A549 (cell line): Measurements from ENCODE around the gene SPATA6L. TPM values are rescaled to one million over a fixed set of nuclear protein-coding genes. Genes with fewer than 3 reads are reported as not detected.

ENCODE experiments used
- ATAC-seq, 2 experiments: fragments of 200-7000 bp in 1 of 2; fragments of >200 bp in 1 of 2; cut with Nextera tagmentation in 1 of 2; cut with Tn5 transposase in 1 of 2; 3 replicates each; pipeline versions ENCODE4 v1.8.0 to v1.9.1; 2018 to 2020; ENCODE audit warnings: mild to moderate bottlenecking in 1 of 2, moderate library complexity in 1 of 2
- CTCF ChIA-PET: fragments of 300-600 bp; sonication (Branson Sonifier 250); formaldehyde crosslinking; extraction: SDS; loops from one replicate; lab custom pipeline; 2021; ENCODE audit warnings: antibody characterized with exemption, inconsistent platforms; lab: Yijun Ruan, JAX
- POLR2A ChIA-PET: fragments of 350-600 bp; formaldehyde crosslinking; extraction: SDS; loops from one replicate; lab custom pipeline; 2021; ENCODE audit warnings: antibody characterized with exemption, inconsistent platforms; lab: Yijun Ruan, JAX
- DNase-seq, 2 experiments: peaks; one replicate each; pipeline versions ENCODE4 v3.0.0 to v3.0.0-alpha.2; 2011 to 2016; ENCODE audit warnings: low read depth in 1 of 2, low spot score in 1 of 2
- FAIRE-seq: peaks from 2 replicates; lab custom pipeline; 2011; peaks lifted over from hg19 to GRCh38; lab: Jason Lieb, UNC
- H3K27ac ChIP-seq, 2 experiments: fragments of >200 bp; sonication (Bioruptor Twin); formaldehyde crosslinking; 3 replicates each; pipeline ENCODE4 v1.5.1; 2016 to 2017
- H3K4me1 ChIP-seq: fragments of >200 bp; sonication (Bioruptor Twin); formaldehyde crosslinking; 3 replicates; pipeline ENCODE4 v1.6.1; 2016
- H3K4me2 ChIP-seq: fragments of >200 bp; sonication (Bioruptor Twin); formaldehyde crosslinking; 3 replicates; pipeline ENCODE4 v1.6.1; 2016
- H3K4me3 ChIP-seq: fragments of >200 bp; sonication (Bioruptor Twin); formaldehyde crosslinking; 3 replicates; pipeline ENCODE4 v1.5.1; 2016
- H3K9me3 ChIP-seq: fragments of >200 bp; sonication (Bioruptor Twin); formaldehyde crosslinking; 3 replicates; pipeline ENCODE4 v1.6.1; 2016
- CHD2 ChIP-seq: fragments of 150-350 bp; IDR thresholded peaks from 2 replicates; pipeline ENCODE4 v1.6.1; 2014; ENCODE audit warnings: low read length; ENCODE audit not compliant: partially characterized antibody
- EHMT2 ChIP-seq: fragments of 200-600 bp; sonication (generic); IDR thresholded peaks from 2 replicates; pipeline ENCODE4 v1.6.1; 2016; ENCODE audit warnings: antibody characterized with exemption, low read depth, mild to moderate bottlenecking, moderate library complexity
- ELK1 ChIP-seq: fragments of 150-350 bp; IDR thresholded peaks from 2 replicates; pipeline ENCODE4 v1.6.1; 2014; ENCODE audit warnings: low read depth, mild to moderate bottlenecking, low read length
- FOXS1 ChIP-seq: fragments of 250-450 bp; sonication (Bioruptor Pico); IDR thresholded peaks from 2 replicates; pipeline ENCODE4 v1.5.0; 2020; ENCODE audit warnings: mild to moderate bottlenecking, moderate library complexity
- HDAC2 ChIP-seq: fragments of 200-600 bp; sonication (generic); IDR thresholded peaks from 2 replicates; pipeline ENCODE4 v1.6.1; 2016
- KDM1A ChIP-seq: fragments of 200-600 bp; sonication (generic); IDR thresholded peaks from 2 replicates; pipeline ENCODE4 v1.6.1; 2016; ENCODE audit warnings: low read depth, mild to moderate bottlenecking
- MAX ChIP-seq: IDR thresholded peaks from 2 replicates; pipeline ENCODE4 v1.6.1; 2012
- MAZ ChIP-seq: fragments of 150-350 bp; IDR thresholded peaks from 2 replicates; pipeline ENCODE4 v1.6.1; 2014; ENCODE audit warnings: antibody characterized with exemption, low read depth, low read length, borderline replicate concordance
- MYC ChIP-seq: IDR thresholded peaks from 2 replicates; pipeline ENCODE4 v1.6.1; 2012; ENCODE audit warnings: mild to moderate bottlenecking, inconsistent platforms, low read length, improper control_type of control experiment, borderline replicate concordance
- PHF8 ChIP-seq: fragments of 200-600 bp; sonication (generic); IDR thresholded peaks from 2 replicates; pipeline ENCODE4 v1.6.1; 2016; ENCODE audit warnings: low read depth, mild to moderate bottlenecking, antibody characterized with exemption, moderate library complexity, borderline replicate concordance
- POLR2AphosphoS2 ChIP-seq: conservative IDR thresholded peaks from 2 replicates; pipeline ENCODE4 v1.6.1; 2012; ENCODE audit warnings: low read length, improper control_type of control experiment, inconsistent platforms
- RFX5 ChIP-seq: fragments of 450-650 bp; IDR thresholded peaks from 2 replicates; pipeline ENCODE4 v1.7.1; 2014; ENCODE audit warnings: antibody characterized with exemption, mild to moderate bottlenecking, moderate library complexity
- SMC3 ChIP-seq: fragments of >200 bp; sonication (Bioruptor Twin); formaldehyde crosslinking; IDR thresholded peaks from 3 replicates; pipeline ENCODE4 v1.6.1; 2018; ENCODE audit warnings: inconsistent platforms
- ZNF302 ChIP-seq: fragments of 250-450 bp; sonication (Bioruptor Pico); IDR thresholded peaks from 2 replicates; pipeline ENCODE4 v1.9.0; 2021; ENCODE audit warnings: inconsistent platforms, mild to moderate bottlenecking, moderate library complexity
- ZSCAN20 ChIP-seq: fragments of 250-450 bp; sonication (Bioruptor Pico); IDR thresholded peaks from 2 replicates; pipeline ENCODE4 v1.8.0; 2022; ENCODE audit warnings: mild to moderate bottlenecking, moderate library complexity
- WGBS: methylation state at CpG from one replicate; pipeline ENCODE4 v1.1.6; 2017; ENCODE audit errors: missing lambda C conversion rate; 5-methylcytosine and 5-hydroxymethylcytosine counted together
- polyA plus RNA-seq, 4 experiments: library from polyadenylated mRNA; depleted of rRNA in 3 of 4; stranded (reverse); fragments of >200 nt; fragmentation: RNase III in 1 of 4; extraction: RNeasy Plus Mini Kit Qiagen cat#74134 plus additional on column Dnase treatment in 1 of 4; gene quantifications; 2 replicates in 3 of 4; 3 replicates in 1 of 4; pipeline ENCODE4 v1.2.3, GENCODE V29; 2011 to 2017
- TF ChIP-seq, protein P1 (sequence below): IDR thresholded peaks from 2 replicates; pipeline ENCODE4 v1.6.1; 2012; ENCODE audit warnings: low read depth, borderline replicate concordance
- TF ChIP-seq, protein P2 (sequence below): fragments of 250-450 bp; sonication (Bioruptor Pico); IDR thresholded peaks from 2 replicates; pipeline ENCODE4 v1.5.0; 2021; ENCODE audit warnings: mild to moderate bottlenecking, moderate library complexity, borderline replicate concordance

Gene SPATA6L
- polyA plus RNA-seq, 2 of the 4 experiments (the other 2 are of a cell fraction): 0.99 to 6.6 TPM

GRCh38 chr9:4558371-4558998 is 107.8 kb downstream of the SPATA6L start:
- Histone ChIP-seq H3K9me3 (no peaks in the 10 kb centered on the region), H3K4me3 (no peak overlapping the region)
- no peak for ATAC-seq
- WGBS: 54% methylated on average over 5 of the region's 5 CpGs
- DNase-seq: no peak
- CTCF ChIA-PET: no interaction called here
- TF ChIP-seq ELK1 (no peak), EHMT2 (no peak), FOXS1 (no peak), SMC3 (no peak), ZNF302 (no peak), HDAC2 (no peak), MYC (no peak)
- TF ChIP-seq, protein P1, sequence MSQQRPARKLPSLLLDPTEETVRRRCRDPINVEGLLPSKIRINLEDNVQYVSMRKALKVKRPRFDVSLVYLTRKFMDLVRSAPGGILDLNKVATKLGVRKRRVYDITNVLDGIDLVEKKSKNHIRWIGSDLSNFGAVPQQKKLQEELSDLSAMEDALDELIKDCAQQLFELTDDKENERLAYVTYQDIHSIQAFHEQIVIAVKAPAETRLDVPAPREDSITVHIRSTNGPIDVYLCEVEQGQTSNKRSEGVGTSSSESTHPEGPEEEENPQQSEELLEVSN: no peak
- TF ChIP-seq, all 56 proteins: peak for 0
- FAIRE-seq: no peak
- Histone ChIP-seq H3K4me1 (peaks cover 10% of the 10 kb centered on the region; the same call in 2 of the 3 replicates), H3K4me2 (no peak overlapping the region), H3K27ac (no peak overlapping the region)
- POLR2A ChIA-PET: no interaction called here

DNA sequence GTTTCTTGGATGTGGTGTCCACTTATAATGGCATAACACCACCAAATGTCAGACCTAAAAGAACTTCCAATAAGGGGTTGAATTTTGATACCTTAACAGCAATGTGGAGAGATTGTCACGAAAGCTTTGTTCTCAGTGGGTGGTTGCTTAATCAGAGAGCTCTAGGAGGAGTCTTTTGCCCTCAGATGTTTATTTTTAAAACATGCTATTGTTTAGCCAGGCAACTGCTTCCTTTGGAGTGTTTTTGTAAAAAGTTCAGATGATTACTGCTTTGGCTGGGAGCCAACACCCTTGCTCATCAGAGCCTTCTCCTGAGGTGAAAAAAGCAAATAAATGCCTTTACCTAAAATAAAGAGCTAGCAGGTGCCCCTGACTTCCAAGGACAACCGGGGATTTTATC is 111.0 kb downstream of the SPATA6L start:
- Histone ChIP-seq H3K4me2 (no peak overlapping the region), H3K9me3 (no peaks in the 10 kb centered on the region), H3K4me3 (no peak overlapping the region), H3K4me1 (peaks cover 10% of the 10 kb centered on the region; the same call in 2 of the 3 replicates), H3K27ac (no peak overlapping the region)
- TF ChIP-seq ZSCAN20 (CRISPR knock-in tag) (no peak), CHD2 (no peak), RFX5 (no peak), MAZ (no peak)
- DNase-seq (no peak), FAIRE-seq (no peak), ATAC-seq (no peak)
- ChIA-PET CTCF (no interaction called here), POLR2A (no interaction called here)
- 51% methylated on average over 2 of the region's 2 CpGs for WGBS

DNA sequence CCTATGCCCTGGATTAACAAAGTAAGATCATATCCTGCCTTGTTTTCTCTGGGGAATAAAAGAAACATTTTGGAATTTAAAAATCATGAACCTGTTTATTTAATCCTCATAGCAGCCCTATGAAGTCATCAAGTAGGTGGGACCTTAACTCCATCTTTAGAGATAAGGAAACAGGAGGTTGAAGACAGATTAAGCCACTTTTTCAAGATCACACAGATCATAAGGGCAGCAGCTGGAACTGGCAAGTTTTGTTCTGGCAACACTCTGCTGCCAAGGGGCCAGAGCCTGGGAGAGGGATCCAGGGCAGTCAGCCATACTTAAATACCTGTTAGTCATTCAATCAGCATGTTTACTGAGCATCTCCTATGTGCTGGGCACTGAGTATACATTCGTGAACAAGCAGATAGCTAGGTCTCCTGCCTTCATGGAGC is 112.3 kb downstream of the SPATA6L start:
- POLR2A ChIA-PET: no interaction called here
- TF ChIP-seq PHF8 (no peak), ZSCAN20 (CRISPR knock-in tag) (no peak), POLR2AphosphoS2 (no peak), KDM1A (no peak), MAX (no peak), EHMT2 (no peak)
- TF ChIP-seq, protein P1: no peak
- TF ChIP-seq, protein P2, sequence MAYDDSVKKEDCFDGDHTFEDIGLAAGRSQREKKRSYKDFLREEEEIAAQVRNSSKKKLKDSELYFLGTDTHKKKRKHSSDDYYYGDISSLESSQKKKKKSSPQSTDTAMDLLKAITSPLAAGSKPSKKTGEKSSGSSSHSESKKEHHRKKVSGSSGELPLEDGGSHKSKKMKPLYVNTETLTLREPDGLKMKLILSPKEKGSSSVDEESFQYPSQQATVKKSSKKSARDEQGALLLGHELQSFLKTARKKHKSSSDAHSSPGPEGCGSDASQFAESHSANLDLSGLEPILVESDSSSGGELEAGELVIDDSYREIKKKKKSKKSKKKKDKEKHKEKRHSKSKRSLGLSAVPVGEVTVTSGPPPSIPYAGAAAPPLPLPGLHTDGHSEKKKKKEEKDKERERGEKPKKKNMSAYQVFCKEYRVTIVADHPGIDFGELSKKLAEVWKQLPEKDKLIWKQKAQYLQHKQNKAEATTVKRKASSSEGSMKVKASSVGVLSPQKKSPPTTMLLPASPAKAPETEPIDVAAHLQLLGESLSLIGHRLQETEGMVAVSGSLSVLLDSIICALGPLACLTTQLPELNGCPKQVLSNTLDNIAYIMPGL (CRISPR knock-in tag): no peak
- WGBS: 19% methylated on average over 1 of the region's 1 CpG
- no peaks in the 10 kb centered on the region for H3K9me3 ChIP-seq
- H3K4me3 ChIP-seq: no peak overlapping the region
- no peak overlapping the region for H3K27ac ChIP-seq
- no peak for FAIRE-seq
- CTCF ChIA-PET: no interaction called here
- no peak overlapping the region for H3K4me2 ChIP-seq
- no peak for ATAC-seq
- peaks cover 10% of the 10 kb centered on the region; the same call in 2 of the 3 replicates for H3K4me1 ChIP-seq
- no peak for DNase-seq
